OCI-LY7 (cell line): Measurements from ENCODE around the gene WAS. TPM values are rescaled to one million over a fixed set of nuclear protein-coding genes. Genes with fewer than 3 reads are reported as not detected.

ENCODE experiments used
- BruUV-seq: library from RNA; stranded (reverse); fragments of 400-500 nt; replicated peaks from 2 replicates; lab custom pipeline; 2021; lab: Mats Ljungman, UMichigan
- CTCF ChIA-PET: fragments of 300-600 bp; sonication (Branson Sonifier 250); formaldehyde crosslinking; loops from one replicate; lab custom pipeline; 2022; ENCODE audit warnings: antibody characterized with exemption; ENCODE audit not compliant: unreplicated experiment; lab: Charles Lee
- POLR2A ChIA-PET: fragments of 300-600 bp; sonication (Branson Sonifier 250); formaldehyde crosslinking; loops from one replicate; lab custom pipeline; 2022; ENCODE audit warnings: antibody characterized with exemption; lab: Charles Lee
- DNase-seq: peaks from one replicate; pipeline ENCODE4 v3.0.0-alpha.2; 2015; ENCODE audit warnings: low spot score
- H2AFZ ChIP-seq: fragments of 200-600 bp; sonication (generic), shearing (Covaris generic); 2 replicates; pipeline ENCODE4 v1.6.1; 2014; ENCODE audit warnings: mild to moderate bottlenecking, antibody characterized with exemption, low read length, moderate library complexity
- H3K27ac ChIP-seq: fragments of 200-600 bp; sonication (generic); 2 replicates; pipeline ENCODE4 v1.5.1; 2014; ENCODE audit warnings: mixed run types, low read depth, mild to moderate bottlenecking, moderate library complexity, low read length, inconsistent platforms; ENCODE audit not compliant: poor library complexity, severe bottlenecking
- H3K36me3 ChIP-seq: fragments of 200-600 bp; sonication (generic); 2 replicates; pipeline ENCODE4 v1.6.1; 2014; ENCODE audit warnings: mild to moderate bottlenecking, antibody characterized with exemption, low read length, moderate library complexity, mixed read lengths; ENCODE audit not compliant: insufficient read depth
- H3K4me1 ChIP-seq: fragments of 200-600 bp; sonication (generic); 2 replicates; pipeline ENCODE4 v1.5.1; 2014; ENCODE audit warnings: mild to moderate bottlenecking, low read length; ENCODE audit not compliant: insufficient read depth, poor library complexity, severe bottlenecking
- H3K4me2 ChIP-seq: fragments of 200-600 bp; sonication (generic); 2 replicates; pipeline ENCODE4 v1.6.1; 2014; ENCODE audit warnings: mild to moderate bottlenecking, low read length
- H3K4me3 ChIP-seq: fragments of 200-600 bp; sonication (generic); 2 replicates; pipeline ENCODE4 v1.5.1; 2014; ENCODE audit warnings: mild to moderate bottlenecking, low read depth, low read length; ENCODE audit not compliant: poor library complexity, severe bottlenecking
- H3K79me2 ChIP-seq: fragments of 200-600 bp; sonication (generic); 2 replicates; pipeline ENCODE4 v1.6.1; 2016; ENCODE audit warnings: low read depth, mild to moderate bottlenecking, low read length, moderate library complexity, mixed read lengths; ENCODE audit not compliant: insufficient read depth
- H3K9me2 ChIP-seq: fragments of 200-600 bp; sonication (generic); 2 replicates; pipeline ENCODE4 v1.6.1; 2016; ENCODE audit warnings: mild to moderate bottlenecking, low read length, mixed read lengths; ENCODE audit not compliant: insufficient read depth
- H3K9me3 ChIP-seq: fragments of 200-600 bp; sonication (generic); 2 replicates; pipeline ENCODE4 v1.6.1; 2014; ENCODE audit warnings: mild to moderate bottlenecking, mixed run types, low read length, mixed read lengths
- H4K20me1 ChIP-seq: fragments of 200-600 bp; sonication (generic); 2 replicates; pipeline ENCODE4 v1.6.1; 2014; ENCODE audit warnings: mild to moderate bottlenecking, antibody characterized with exemption, low read length, moderate library complexity, mixed read lengths; ENCODE audit not compliant: insufficient read depth
- CTCF ChIP-seq: fragments of 200-600 bp; sonication (generic); conservative IDR thresholded peaks from 2 replicates; pipeline ENCODE4 v1.5.1; 2014; ENCODE audit warnings: mild to moderate bottlenecking, antibody characterized with exemption, low read length, moderate library complexity, mixed read lengths
- EZH2phosphoT487 ChIP-seq: fragments of 200-600 bp; sonication (generic); IDR thresholded peaks from 2 replicates; pipeline ENCODE4 v1.6.1; 2018; ENCODE audit warnings: low read depth, borderline replicate concordance, mild to moderate bottlenecking, mixed run types, antibody characterized with exemption, low read length, moderate library complexity, mixed read lengths
- intact Hi-C: fragments of 100-400 bp; cut with micrococcal nuclease; formaldehyde crosslinking; loops from one replicate; pipeline ENCODE4 v1.10.0; 2022; ENCODE audit not compliant: unreplicated experiment
- total RNA-seq, 2 experiments: library from RNA; depleted of rRNA in 1 of 2; stranded (reverse); fragments of >200 nt in 1 of 2; shearing (Covaris generic) in 1 of 2; gene quantifications; 2 replicates each; pipeline ENCODE4 v1.2.3, GENCODE V29; 2014 to 2022

Gene WAS
- total RNA-seq, 2 experiments from 2014 or later: 43.9 to 87.0 TPM

GRCh38 chrX:48720577-48721250 lies 37.1 kb downstream of the WAS start:
- H2AFZ ChIP-seq: no peak overlapping the region
- H3K4me3 ChIP-seq: no peak overlapping the region
- no peaks in the 10 kb centered on the region for H3K9me2 ChIP-seq
- intact Hi-C loops: no loop called here
- POLR2A ChIA-PET: no interaction called here
- CTCF ChIA-PET: no interaction called here
- no peak overlapping the region for H3K27ac ChIP-seq
- TF ChIP-seq EZH2phosphoT487 (no peak), CTCF (no peak)
- BruUV-seq: no TSS peak
- no peaks in the 10 kb centered on the region for H3K4me1 ChIP-seq
- H3K4me2 ChIP-seq: no peak overlapping the region
- H4K20me1 ChIP-seq: no peaks in the 10 kb centered on the region
- H3K9me3 ChIP-seq: no peaks in the 10 kb centered on the region
- no peaks in the 10 kb centered on the region for H3K79me2 ChIP-seq
- DNase-seq: no peak
- no peaks in the 10 kb centered on the region for H3K36me3 ChIP-seq

- BruUV-seq: no TSS peak
- intact Hi-C loops: no loop called here
Measured at GRCh38 chrX:48721916-48722315, 38.3 kb downstream of the WAS start.

More at GRCh38 chrX:48721916-48722315, 38.3 kb downstream of the WAS start:
- TF ChIP-seq EZH2phosphoT487 (no peak), CTCF (no peak)
- Histone ChIP-seq H3K79me2 (no peaks in the 10 kb centered on the region), H3K9me3 (no peaks in the 10 kb centered on the region), H3K27ac (no peak overlapping the region), H4K20me1 (no peaks in the 10 kb centered on the region), H3K4me3 (no peak overlapping the region), H3K4me2 (no peak overlapping the region), H3K4me1 (no peaks in the 10 kb centered on the region), H3K9me2 (no peaks in the 10 kb centered on the region), H3K36me3 (no peaks in the 10 kb centered on the region), H2AFZ (no peak overlapping the region)
- no peak for DNase-seq
- CTCF ChIA-PET: no interaction called here
- POLR2A ChIA-PET: no interaction called here
